Epidermal melanocyte (primary cell): ENCODE measurements around the gene PDXDC1.
A peak's percentile ranks its signal among the peaks of the same experiment; 100 is the strongest.
"Not testable (repeated sequence)": the region's sequence is repeated elsewhere in the genome, so short reads cannot be mapped to it uniquely, and the experiment has no call there.

ENCODE experiments used
- DNase-seq: peaks from one replicate; pipeline ENCODE4 v3.0.0; 2011; ENCODE audit warnings: low spot score; ENCODE audit not compliant: insufficient read length

The PDXDC1 gene

GRCh38 chr16:14974656-14975417, at the start of gene PDXDC1:
PDXDC1 (plus strand) TSS chr16:14975026; CDS start chr16:14975200, 174 bp downstream.
- peak; percentile 66 for DNase-seq

DNA sequence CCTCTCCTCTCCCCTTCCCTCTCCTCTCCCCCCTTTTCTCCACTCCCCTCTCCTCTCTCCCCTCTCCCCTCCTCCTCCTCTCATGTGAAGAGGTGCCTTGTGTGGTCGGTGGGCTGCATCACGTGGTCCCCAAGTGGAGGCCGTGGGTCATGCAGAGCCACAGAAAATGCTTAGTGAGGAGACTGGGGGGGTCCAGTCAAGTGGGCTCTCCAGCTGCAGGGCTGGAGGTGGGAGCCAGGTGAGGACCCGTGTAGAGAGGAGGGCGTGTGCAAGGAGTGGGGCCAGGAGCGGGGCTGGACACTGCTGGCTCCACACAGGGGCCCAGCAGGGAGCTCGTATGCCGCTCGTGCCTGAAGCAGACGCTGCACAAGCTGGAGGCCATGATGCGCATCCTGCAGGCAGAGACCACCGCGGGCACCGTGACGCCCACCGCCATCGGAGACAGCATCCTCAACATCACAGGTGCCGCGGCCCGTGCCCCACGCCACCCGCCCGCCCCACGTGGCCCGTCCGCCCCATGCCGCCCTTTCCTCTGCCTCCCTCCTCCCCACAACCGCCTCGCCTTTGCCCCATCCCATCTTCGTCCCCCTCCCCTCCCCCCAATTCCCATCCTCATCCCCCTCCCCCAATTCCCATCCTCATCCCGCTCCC, 46.6 kb upstream of the PDXDC1 start:
- DNase-seq, result peak; percentile 17

DNA sequence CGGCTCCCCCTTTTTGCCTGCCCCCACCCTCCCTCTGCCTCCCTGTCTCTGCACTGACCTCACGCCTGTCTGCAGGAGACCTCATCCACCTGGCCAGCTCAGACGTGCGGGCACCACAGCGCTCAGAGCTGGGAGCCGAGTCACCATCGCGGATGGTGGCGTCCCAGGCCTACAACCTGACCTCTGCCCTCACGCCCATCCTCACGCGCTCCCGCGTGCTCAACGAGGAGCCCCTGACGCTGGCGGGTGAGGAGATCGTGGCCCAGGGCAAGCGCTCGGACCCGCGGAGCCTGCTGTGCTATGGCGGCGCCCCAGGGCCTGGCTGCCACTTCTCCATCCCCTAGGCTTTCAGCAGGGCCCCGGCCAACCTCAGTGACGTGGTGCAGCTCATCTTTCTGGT, 45.6 kb upstream of the PDXDC1 start:
- DNase-seq, result not testable (repeated sequence)

DNA sequence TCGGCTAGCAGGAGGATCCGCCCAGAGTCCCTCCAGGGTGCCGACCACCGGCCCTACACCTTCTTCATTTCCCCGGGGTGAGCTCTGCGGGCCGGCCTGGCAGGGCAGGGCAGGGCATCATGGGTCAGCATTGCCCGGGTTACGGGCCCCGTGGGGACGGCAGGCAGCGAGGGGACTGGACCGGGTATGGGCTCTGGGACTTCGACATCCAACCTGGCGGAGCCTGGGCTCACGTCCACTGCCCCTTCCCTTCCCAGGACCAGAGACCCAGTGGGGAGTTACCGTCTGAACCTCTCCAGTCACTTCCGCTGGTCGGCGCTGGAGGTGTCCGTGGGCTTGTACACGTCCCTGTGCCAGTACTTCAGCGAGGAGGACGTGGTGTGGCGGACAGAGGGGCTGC, 44.6 kb upstream of the PDXDC1 start:
- not testable (repeated sequence) for DNase-seq

DNA sequence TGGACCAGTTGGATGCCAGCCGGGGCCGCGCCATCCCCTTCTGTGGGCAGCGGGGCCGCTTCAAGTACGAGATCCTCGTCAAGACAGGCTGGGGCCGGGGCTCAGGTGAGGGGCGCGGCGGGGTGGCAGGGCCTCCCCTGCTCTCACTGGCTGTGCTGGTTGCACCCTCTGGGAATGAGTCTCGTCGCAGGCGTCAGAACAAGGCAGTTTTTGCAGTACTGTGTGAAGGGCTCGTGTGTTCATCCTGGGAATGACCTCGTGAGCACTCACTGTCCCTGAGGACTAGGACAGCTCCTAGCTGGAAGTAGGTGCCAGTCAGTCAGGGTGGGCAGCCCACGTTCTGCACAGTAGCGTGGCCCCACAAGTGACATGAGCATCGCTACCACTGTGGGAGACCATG, 43.9 kb upstream of the PDXDC1 start:
- DNase-seq, result not testable (repeated sequence)

DNA sequence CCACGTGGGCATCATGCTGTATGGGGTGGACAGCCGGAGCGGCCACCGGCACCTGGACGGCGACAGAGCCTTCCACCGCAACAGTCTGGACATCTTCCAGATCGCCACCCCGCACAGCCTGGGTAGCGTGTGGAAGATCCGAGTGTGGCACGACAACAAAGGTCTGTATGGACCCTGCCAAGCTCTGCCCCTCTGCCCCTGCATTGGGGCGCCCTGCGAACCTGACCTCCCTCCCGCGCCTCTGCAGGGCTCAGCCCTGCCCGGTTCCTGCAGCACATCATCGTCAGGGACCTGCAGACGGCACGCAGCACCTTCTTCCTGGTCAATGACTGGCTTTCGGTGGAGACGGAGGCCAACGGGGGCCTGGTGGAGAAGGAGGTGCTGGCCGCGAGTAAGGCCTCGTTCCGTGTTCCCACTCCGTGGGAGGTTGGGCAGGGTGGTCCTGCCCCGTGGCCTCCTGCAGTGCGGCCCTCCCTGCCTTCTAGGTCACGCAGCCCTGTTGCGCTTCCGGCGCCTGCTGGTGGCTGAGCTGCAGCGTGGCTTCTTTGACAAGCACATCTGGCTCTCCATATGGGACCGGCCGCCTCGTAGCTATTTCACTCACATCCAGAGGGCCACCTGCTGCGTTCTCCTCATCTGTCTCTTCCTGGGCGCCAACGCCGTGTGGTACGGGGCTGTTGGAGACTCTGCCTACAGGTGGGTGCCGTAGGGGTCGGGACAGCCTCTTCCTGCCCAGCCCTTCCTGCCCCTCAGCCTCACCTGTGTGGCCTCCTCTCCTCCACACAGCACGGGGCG, 42.0 kb upstream of the PDXDC1 start:
- DNase-seq, result not testable (repeated sequence)

DNA sequence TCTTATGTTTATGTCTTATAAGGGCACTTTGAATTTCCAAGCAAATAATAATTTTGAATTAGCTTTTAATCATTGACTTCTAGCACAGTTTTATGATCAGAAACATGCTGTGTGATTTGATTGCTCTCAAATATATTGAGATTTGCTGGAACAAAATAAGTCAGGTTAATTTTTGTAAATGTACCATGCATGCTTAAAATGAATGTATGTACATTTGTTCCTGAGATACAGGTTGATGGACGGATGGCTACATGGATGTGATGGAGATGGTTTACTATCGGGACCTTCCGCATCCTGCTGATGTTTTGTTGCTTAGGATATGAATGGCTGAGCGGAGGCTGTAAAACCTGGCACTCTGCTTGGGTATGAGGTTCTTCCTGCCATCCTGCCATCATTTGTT, 37.7 kb upstream of the PDXDC1 start, which contains the start of gene NPIPA1:
NPIPA1 (plus strand) TSS at position 301 of the 400 bp plus-strand sequence; CDS start at position 301, 0 bp downstream.
- not testable (repeated sequence) for DNase-seq

DNA sequence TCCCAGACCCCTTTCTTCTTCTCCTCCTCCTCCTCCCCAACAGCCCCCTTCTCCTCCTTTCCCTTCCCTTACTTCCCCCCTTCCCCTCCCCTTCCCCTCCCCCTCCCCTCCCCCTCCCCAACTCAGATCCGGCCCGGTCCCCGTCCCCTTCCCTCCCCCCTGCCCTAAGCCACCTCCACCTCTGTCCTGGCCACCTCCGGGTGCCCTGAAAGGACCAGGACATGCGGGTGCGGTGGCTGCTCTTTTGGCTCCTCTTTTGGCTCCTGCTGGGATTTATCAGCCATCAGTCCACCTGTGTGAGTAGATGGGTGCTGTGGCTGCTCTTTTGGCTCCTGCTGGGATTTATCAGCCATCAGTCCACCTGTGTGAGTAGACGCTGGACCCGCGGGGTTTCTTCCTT, 36.8 kb upstream of the PDXDC1 start:
- not testable (repeated sequence) for DNase-seq

DNA sequence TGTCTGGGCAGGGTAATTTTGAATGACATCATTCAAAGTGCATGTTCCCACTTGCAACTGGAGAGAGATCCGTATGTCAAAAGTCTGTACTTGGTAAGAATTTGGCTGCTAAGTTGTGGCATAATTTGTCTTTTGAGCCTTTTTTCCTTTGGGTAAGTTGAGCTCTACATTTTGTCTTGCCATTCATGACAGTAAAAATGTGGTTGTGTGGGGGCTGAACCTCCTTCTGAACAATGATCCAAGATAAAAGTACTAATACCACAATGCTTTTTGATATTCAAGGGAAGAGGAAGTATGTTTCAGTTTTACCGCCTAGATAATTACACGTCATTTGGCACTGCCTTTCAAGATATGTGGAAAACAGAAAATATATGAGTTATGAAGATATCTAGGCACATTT, 32.1 kb upstream of the PDXDC1 start:
- not testable (repeated sequence) for DNase-seq

DNA sequence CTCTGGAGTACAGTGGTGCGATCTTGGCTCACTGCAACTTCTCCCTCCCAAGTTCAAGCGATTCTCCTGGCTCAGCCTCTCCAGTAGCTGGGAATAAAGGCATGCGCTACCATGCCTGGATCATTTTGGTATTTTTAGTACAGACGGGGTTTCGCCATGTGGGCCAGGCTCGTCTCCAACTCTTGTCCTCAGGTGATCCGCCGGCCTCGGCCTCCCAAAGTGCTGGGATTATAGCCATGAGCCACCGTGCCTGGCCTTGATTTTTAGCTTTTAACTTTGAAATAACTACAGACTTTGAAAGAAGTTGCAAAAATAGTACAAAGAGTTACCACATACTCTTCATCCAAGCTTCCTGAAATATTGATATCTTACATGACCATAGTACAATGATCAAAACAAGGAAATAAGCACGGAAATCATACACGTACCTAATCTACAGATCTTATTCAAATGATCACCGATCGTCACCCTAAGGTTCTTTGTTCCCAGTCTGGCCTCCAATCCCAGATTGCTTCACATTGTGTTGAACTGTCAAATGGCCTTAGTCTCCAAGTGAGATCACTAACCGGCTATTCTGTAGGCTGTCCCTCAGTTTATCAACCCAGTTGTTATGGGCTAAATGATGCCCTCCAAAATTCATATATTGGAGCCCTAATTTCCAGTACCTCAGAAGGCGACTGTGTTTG, 19.1 kb upstream of the PDXDC1 start:
- no peak for DNase-seq

DNA sequence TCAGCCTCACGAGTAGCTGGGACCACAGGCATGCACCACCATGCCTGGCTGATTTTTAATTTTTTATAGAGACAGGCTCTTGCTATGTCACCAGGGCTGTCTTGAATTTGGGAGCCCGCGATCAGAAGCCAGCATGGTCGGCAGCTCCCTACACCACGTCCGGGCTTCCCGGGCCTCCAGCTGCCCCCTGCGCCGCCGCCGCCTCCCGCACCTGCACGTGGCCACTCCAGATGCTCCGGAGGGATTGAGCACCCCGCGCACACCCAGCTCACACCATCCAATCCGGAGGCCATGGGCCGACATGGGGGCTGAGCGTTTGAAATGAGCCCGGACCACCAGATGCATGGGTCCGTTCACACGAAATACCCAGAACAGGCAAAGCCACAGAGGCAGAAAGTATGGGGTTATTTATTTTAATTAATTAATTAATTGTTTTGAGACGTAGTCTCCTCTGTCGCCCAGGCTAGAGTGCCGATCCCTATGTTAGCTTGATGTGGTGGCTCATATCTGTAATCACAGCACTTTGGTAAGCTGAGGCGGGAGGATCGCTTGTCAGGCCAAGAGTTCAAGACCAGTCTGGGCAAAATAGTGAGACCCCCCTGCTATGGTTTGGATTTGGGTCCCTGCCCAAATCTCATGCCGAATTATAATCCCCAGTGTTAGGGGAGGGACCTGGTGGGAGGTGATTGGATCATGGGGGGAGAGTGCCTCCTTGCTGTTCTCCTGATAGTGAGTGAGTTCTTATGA, 17.1 kb upstream of the PDXDC1 start:
- no peak for DNase-seq

DNA sequence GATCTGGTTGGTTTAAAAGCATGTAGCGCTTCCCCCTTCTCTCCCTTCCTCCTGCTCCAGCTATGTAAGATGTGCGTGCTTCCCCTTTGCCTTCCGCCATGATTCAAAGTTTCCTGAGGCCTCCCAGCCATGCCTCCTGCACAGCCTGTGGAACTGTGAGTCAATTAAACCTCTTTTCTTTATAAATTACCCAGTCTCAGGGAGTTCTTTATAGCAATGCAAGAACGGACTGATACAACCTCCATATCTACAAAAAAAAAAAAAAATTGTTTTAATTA, 16.6 kb upstream of the PDXDC1 start:
- no peak for DNase-seq

DNA sequence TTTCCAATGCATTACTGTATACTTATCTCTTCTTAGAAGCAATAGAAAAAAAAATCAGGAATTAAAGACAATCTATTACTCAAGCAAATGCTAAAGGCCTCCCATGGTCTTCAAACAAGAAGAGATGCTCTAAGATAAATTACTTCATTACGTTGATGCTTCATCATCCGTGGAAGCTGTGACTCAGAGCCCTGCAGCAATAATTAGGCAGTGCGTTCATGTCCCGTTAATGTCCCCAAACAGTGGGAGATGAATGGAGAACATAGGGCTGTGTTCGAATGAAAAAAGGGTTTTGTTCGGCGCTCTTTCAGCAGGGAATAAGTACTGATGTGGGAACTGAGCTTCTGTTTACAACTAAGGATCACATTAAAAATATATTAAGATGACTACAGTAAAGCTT, 15.9 kb upstream of the PDXDC1 start:
- DNase-seq, result peak; percentile 25

- no peak for DNase-seq
Measured at GRCh38 chr16:14961405-14962186, 13.2 kb upstream of the PDXDC1 start.

DNA sequence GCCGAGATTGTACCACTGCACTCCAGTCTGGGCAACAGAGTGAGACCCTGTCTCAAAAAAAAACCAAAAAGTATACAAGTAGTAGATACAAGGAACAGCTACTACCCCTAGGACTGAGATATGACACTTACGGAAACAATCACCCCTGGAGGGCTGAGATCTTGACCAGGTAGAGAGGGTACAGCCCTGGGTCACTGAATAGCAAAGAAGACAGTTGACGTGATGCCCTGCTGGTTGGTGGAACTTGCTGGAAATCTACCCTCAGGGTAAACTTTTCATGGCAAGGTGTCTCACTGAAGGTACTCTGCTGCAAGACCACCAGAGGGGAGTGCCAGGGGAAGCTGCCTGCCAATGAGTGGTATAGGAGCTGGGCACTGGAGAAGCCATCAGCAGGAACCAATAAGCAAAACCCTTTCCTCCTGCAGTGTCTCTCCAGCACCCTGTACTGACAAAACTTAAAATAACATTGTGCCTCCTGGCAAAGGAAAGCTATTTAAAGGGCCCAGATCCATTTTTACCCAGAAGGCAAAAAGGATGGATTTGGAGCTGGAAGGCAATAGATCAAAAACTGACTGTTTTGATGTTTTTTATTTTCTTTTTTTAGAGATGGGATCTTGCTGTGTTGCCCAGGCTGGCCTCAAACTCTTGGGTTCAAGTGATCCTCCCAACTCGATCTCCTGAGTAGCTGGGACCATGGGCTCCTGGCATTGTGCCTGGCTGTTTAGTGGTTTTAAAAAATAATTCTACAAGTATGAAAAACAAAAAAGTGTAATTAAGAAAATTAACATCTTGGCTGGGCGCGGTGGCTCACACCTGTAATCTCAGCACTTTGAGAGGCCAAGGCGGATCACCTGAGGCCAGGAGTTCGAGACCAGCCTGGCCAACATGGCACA, 11.3 kb upstream of the PDXDC1 start:
- DNase-seq, result no peak

DNA sequence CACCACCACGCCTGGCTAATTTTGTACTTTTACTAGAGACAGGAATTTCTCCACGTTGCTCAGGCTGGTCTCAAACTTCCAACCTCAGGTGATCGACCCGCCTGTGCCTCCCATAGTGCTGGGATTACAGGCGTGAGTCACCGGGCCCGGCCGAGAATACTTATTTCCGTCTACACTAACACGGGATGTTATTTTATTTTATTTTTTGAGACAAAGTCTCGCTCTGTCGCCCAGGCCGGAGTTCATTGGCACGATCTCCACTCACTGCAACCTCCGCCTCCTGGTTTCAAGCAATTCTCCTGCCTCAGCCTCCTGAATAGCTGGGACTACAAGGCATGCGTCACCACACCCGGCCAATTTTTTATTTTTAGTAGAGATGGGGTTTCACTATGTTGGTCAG, 9.5 kb upstream of the PDXDC1 start:
- DNase-seq, result no peak

GRCh38 chr16:14969795-14970194, 5.0 kb upstream of the PDXDC1 start:
- DNase-seq, result not testable (repeated sequence)

DNA sequence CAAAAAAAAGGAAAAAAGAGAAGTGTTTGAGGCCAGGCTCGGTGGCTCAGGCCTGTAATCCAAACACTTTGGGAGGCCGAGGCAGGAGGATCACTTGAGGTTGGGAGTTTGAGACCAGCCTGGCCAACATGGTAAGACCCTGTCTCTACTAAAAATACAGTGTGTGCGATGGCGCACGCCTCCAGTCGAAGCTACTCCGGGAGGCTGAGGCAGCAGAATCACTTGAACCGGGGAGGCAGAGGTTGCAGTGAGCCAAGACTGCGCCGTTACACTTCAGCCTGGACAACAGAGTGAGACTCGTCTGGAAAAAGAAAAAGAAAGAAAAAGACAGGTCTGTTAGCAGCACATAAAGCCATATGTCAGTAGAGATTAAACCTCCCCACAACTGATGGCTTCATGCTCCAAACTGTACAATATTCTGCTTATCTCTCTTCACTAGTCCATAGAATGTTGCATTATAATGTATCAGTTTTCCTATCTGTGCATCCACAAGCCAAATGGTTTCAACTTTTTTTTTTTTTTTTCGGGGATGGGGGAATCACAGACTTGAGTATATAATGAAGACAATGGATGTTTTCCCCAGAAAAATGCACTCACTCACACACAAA, 3.1 kb upstream of the PDXDC1 start:
- DNase-seq, result not testable (repeated sequence)
